AG20443 (cell line): ENCODE measurements around the gene SPON1.
"Not testable (repeated sequence)": the region's sequence is repeated elsewhere in the genome, so short reads cannot be mapped to it uniquely, and the experiment has no call there.

ENCODE experiments used
- DNase-seq: peaks from one replicate; pipeline ENCODE4 v3.0.0; 2012; ENCODE audit warnings: low spot score, mixed read lengths

The SPON1 gene

DNA sequence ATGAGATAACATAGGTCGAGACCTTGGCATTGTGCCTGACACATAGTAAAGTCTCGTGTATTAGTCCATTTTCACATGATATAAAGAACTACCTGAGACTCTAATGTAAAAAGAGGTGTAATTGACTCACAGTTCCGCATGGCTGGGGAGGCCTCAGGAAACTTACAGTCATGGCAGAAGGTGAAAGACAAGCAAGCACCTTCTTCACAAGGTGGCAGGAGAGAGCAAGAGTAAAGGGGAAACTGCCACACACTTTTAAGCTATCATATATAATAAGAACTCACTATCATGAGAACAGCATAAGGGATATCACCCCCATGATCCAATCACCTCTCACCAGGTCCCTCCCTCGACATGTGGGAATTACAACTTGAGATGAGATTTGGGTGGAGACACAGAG lies 165.2 kb downstream of the SPON1 start:
- DNase-seq = no peak

DNA sequence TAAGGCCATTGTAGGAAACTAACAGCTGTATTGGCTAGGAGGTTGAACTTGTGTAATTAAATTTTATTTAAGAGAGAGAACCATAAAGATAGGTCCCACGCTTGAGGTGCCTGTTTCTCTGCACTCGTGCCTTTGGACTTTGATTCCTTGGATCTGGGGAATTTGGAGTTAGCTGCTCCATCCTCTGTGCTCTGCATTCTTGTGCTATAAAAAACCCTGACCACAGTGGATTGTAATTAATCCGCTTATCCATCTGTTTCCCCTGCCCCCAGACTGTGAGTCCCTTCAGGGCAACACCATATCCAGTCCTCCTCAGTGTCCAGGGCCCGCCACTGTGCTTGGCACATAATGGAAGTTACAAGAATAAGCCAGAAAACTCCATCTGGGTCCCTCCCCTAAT lies 169.8 kb downstream of the SPON1 start:
- DNase-seq = peak; percentile 36

DNA sequence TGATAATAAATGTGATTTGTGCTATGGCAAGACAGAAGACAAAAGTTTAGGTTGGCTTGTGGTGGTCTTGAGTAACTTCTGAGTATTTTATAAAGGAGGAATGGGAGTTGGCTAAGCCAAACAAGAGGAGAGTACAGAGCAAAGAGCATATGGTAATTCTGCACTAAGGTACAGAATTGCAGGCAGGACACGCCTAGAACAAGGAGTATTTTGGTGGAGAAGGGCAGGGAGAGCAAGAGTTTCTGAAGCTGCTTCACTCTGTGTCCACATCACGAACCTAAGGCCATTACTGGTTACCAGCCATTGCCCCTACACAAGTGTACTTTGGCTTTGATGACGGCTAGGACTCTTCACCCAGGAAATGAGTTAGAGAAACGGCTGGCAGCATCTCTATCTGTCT lies 170.9 kb downstream of the SPON1 start:
- DNase-seq = no peak

DNA sequence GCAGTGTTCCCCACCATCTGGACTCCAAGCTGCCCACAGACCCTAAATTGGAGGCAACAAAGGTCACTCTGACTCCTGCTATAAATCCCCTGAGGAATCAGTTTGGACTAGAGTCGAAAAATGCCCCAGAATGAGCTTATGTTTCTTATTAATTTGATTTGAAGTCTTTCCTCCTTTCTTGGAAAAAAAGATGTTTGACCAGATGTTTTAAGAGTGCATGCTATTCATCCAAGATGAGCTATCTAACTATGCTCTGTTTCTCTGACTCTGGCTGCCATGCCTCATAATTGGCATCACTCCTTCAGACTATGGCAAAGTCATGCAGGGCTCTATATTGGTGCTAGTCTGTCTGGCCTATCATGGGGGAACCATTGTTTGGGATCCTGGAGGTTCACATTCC lies 174.0 kb downstream of the SPON1 start:
- DNase-seq = no peak

DNA sequence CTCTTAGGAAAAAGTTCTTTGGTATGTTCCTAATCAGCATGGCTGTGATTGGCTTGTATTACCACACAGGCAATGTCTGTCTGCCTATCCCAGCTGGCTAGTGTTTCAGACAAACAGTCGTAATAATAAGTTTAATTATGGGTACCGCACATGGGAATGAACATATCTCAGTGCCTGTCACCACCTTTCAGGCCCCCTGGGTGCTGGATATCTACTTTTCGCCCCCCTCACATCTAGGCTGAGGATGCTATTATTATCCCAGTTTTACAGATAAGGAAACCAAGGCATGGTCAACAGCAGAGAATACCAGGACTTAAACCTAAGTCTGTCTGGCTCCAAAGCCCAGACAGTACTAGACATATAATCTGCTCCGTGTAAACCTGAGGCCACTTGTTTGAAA lies 174.8 kb downstream of the SPON1 start:
- DNase-seq = no peak

DNA sequence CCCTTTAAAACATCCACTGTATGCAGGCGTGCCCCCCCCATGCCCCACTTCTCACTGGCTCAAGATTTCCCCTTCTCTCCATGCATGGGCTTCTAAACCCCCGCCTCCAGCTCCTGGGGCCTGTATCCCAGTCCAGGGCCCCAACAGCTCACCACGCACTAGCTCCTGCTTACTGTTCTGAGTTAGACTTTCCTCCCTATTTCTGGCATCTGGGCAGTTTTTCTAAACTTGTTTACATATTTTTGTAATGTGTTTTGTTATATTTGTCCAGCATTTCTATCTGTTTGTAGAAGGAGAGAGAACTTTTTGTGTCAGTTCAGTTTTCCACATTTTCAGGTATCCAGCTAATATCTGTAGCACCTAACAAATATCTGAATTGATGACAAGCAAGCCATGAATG lies 178.5 kb downstream of the SPON1 start:
- DNase-seq = peak; percentile 33

DNA sequence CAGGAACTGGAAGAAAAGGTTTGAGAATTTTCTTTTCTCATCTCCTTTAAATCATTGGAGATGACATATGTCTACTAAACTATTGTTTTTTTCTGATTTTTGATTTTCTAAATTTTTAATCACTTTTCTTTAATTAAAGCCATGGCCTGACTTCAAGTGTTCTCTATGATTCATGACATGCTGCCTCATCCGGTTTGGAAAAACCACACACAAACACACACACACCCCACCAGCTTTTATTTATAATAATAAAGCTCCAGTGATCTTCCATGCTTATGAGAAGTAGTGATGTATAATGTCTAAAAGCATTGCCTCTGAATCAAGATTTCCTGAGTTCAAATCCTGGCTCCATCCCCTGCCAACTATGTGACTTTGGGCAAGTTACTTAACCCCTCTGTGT lies 179.2 kb downstream of the SPON1 start:
- no peak for DNase-seq

DNA sequence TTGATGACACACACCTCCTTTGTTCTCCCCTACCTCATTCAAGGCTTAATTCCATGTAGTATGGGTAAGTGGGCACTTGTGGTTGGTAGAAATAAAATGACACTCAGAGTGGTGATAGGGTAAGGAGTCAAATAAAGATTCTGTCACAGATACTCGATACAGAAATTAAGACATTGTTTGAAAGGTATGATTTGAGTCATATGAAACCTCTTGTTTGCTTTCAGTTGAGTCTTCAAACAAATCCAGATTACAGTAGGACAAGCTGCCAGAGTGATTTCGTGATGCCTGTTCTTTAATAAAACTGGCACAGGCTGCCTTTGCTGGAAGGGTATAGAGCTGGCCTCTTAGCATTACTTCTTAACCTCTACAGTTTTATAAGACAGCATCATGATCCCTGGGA lies 182.4 kb downstream of the SPON1 start:
- no peak for DNase-seq

DNA sequence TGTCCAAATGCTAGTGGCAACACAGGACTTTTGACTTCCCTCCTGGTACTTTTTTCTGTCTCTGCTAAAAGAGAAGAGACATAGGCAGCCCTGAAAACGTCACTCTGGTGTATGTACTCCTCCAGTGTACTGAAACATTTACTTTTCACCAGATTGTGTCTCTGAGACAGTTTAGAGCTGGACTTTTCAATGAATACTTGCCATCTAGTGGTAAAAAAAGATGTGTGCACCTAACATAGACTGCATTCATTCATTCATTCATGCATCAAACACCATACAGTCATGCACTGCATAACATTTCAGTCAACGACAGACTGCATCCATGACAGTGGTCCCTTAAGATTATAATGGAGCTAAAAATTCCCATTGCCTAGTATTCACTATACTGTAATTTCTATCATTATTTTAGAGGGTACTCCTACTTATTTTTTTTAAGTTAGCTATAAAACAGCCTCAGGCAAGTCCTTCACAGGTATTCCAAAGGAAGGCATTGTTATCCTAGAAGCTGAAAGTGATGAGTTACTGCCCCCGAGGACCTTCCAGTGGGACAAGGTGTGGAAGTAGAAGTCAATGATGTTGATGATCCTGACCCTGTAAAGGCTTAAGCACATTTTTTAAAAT lies 186.2 kb downstream of the SPON1 start:
- peak; percentile 58 for DNase-seq

DNA sequence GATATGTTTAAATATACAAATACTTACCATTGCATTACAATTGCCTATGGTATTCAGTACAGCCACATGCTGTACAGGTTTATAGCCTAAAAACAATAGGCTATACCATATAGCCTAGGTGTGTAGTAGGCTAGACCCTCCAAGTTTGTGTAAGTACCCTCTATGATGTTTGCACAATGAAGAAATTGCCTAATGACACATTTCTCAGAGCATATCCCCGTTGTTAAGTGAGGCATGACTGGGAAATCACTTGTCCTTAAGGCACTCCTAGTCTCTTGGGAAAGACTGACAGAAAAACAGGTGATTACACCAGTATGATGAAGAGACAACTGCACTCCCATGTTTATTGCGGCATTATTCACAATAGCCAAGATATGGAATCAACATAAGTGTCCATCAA lies 187.2 kb downstream of the SPON1 start:
- no peak for DNase-seq

DNA sequence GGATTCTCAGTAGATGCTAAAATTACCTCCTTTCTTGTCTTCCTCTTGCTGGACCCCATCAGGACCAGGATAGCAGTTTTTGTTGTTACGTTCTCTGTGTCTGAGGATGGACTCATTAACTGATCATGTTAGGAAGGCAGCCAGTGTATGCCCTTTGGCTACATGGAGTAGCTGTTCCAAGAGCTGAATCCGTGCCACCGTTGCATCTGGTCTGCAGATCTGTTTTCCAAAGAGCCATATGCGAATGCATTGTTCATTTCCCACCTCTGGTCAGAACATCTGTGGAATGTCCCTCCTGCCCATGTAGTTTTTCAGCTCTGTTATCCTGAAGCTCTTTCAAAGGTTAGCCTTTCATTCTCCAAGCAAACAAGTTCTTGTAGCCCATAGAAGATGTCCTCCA lies 188.4 kb downstream of the SPON1 start:
- DNase-seq = no peak

DNA sequence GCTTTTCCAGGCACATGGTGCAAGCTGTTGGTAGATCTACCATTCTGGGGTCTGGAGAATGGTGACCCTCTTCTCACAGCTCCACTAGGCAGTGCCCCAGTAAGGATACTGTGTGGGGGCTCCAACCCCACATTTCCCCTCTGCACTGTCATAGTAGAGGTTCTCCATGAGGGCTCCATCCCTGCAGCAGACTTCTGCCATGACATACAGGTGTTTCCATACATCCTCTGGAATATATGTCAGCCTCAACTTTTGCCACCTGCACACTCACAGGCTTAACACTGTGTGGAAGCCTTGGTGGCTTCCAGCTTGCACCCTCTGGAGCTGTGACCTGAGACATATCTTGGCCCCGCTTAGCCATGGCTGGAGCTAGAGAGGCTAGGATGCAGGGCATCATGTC lies 191.6 kb downstream of the SPON1 start:
- DNase-seq = not testable (repeated sequence)

DNA sequence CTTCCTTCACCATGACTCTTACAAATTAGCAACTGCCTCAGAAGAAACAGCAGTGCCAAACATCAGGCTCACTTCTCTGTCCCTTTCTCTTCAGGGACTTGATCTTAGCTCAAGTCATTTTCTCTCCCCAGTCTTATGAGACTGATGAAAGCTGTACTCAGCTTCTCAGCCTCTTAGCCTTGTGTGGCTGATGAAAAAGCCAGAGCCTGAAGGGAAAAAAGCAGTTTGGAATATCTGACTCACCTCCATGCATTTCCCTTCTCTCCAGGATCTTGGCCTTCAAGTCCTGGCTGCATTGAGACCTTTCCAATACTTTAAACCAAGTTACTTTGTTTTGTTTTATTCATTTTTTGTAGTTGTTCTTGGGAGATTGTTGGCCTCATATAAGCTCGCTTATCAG lies 195.9 kb downstream of the SPON1 start:
- DNase-seq = no peak

DNA sequence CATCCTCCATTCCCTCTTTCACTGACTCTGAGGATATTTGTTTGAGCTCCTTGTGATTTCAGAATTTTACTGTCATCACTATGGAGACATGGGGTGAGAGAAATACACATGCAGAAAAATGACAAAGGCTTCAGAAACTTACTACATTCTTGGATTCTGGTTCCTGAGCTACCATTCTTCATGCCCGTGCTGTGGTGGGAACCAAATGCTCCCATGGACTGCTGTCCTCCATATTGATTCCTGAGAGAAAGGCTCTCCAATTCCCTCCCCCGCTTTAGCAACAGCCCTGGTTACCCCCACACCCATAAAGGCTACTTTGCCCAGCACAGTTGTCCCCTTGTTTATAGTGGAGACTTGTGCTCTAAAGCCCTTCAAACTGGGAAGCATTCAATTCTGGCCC lies 201.1 kb downstream of the SPON1 start:
- no peak for DNase-seq

DNA sequence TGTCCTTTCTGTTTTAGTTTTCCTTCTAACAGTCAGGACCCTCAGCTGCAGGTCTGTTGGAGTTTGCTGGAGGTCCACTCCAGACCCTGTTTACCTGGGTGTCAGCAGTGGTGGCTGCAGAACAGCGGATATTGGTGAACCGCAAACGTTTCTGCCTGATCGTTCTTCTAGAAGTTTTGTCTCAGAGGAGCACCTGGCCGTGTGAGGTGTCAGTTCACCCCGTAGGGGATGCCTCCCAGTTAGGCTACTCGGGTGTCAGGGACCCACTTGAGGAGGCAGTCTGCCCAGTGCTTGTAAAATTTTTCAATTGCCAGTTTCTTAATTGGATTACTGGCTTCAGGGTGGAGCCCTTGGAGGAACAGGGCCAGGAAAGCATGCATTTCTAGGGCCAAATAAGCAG lies 211.2 kb downstream of the SPON1 start:
- DNase-seq = not testable (repeated sequence)

DNA sequence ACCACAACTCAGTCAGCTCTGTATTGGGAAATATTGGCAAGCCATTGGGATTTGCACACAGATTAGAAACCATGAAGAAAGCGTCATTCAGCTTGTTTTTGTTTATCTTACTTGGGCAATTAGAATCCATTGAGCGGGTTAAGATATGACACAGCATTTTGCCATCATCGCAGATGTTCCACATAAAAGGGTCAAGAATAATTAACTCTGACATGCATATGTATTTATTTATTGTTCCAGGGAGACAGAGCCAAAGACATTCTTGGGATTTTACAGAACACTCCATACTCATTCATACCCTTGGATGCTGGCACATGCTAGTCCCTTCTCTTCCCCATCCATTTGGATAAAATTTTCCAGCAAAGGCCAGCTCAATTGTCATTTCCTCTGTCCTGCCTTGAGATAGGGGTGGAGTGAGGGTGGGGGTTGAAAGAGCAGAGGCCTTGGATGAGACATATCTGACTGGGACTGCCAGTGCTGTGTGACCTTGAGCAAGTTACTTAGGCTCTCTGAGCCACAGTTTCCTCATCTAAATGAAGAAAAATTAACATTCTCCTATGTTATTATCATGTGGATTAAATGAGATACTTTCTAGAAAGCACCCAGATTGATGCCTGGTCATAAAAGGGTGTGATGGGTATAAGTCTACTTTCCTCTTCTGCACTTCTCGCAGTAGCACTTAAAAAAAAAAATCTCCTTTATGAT lies 216.7 kb downstream of the SPON1 start:
- peak; percentile 71 for DNase-seq

DNA sequence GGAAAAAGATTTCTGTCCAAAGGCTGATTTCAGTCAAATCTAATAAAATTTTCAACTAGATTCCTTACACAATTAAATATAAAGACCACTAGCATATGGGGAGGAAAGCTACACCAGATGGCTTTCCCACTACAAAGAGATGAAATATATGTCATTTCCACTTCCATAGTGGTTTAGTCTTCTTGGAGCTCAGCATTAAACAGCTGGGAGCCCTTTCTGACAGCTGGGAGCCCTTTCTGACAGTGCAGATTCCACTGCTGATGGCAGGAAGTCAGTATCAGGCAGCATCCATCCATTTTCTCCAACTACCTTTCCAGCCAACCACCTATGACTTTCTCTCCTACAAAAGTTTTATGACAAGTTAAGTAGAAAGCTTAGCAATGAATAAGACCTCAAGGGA lies 218.6 kb downstream of the SPON1 start:
- no peak for DNase-seq

DNA sequence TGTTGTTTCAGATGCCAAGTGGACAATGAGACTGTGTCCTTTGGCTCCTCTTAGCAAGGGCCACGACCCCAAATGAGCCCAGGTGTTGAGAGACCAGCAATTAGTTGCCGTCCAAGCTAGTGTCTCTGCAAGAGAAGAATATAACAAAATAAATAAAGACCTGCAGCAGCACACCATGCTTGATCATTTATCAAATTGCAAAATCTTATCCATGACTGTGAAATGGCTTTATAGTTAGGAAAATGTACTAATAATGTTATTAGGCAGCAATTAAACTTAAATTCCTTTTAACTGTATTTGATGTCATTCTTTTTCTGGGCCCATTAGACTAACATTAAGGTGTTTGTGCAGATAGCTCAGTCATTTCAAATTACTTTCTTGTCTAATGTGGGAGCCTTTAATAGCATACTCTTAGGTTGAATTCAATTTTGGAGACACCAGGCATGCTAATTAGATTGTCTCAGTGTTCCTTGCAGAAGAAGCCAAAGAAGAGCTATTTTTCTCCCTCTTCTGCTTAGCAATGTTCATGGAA lies 220.4 kb downstream of the SPON1 start:
- DNase-seq = no peak

DNA sequence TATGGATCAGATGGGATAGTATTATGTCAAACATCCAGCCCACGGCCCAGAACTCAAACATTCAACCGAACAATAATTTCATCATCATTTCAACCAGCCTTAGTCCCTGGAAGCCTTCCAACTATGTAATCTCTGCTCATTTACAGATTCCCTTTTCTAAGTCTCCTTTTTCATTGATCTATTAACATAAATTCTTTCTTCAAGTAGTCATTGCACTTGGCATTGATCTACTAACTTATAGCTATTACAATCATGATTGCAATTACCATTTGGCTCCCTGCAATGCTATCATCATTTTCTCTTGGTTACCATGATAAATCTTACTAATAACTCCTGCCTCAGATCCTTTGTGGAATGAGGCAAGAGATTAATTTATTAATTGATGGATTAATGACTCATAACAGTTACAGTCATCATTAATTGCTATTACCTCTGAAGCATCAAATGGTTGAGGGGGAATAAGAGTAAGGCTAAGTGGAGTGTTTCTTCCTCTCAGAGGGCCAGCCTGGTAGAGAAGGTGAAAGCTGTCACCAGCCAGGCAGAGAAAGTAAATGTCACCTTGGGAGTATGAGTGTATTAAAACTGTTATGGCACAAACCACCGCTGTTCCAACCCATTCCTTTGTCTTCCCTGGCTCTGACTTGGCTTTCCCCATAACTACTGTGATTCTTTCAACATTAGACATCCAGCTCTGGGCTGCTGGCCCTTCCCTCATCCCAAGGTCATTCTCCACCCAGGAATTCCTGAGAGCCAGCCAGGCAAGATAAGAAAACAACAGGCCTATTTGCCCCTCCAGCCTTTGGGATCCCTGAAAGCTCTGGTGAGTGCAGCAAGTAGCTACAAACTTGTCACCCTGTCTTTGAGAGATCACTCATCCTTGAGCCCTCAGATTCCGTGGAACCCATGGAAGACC lies 221.8 kb downstream of the SPON1 start:
- peak; percentile 74 for DNase-seq

DNA sequence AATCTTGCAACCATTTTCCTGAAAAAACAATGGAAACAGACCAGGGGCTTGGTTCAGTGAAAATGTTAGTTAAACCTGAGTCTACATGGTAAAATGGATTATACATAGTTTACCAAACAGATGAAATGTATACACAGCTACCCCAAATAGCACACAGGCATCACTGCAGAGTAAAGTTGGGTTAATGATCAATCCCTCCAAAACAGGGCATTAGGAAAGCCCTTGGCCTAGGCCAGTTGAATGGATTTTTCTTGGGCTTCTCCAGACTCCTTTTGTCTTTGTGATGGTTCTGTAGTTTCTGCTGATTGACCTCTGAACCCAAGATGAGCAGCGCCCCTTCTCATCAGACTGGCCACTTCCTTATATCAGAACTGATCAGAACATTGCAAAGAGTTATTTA lies 222.9 kb downstream of the SPON1 start:
- no peak for DNase-seq

DNA sequence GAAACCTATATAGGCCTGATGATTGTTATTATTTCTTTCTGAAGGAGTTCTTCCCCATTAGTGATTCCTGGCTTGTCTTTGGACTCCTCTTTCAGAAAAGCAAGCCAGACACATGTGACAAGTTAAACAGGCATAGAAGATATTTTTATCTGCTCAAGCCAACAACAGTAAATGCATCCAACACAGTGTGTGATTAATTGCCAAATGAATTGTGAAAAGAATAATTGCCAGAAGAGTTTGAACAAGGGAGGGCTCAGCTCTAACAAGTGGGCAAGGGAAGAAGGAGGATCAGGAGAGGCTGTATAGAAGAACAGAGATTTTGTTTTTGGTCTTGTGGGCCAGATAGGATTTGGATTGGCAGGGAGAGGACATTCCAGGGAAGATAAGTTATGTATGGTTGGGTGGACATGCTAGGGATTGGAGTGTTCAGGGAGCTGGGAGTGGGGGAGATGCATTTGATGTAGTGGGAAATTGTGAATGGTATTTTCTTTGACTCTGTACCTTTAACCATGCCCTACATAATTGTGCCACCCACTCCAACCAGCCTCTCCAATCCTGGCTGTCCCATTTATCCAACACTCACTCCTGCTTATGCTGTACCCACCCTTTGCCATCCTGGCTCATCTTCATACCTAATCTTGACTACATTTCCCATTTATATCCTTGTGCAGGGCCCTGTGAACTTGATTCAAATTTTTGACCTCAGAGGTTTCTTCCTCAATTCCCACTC lies 223.7 kb downstream of the SPON1 start:
- DNase-seq = no peak

DNA sequence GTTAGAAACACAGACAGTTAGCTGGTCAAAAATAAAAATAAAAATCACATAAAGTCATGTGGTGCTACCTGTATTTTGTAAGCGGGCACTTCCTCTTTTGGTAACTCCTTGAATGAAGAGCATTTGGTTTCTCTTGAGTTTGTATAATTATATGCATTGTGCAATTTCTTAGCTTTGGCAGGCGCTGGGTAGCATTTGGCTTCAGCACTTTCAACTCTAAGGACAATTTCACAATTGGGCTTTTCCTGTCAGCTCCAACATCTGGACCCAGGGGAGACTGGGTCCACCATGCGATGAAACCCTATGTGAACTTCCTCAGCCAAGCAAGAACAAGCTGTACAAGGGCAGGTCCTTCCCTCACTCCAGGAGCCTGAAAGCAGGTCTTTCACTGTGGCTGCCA lies 227.4 kb downstream of the SPON1 start:
- peak; percentile 45 for DNase-seq
